ENCODE data around the gene DECR2.

The DECR2 gene

GRCh38 chr16:401468-402348 lies at the start of gene DECR2:
TSS of gene DECR2 (plus strand) at chr16:401885. CDS start at chr16:401964, 79 bp downstream.
- TF ChIP-seq CTCF (IDR thresholded peaks at IDR 0.05; ENCODE audit: insufficient read depth, low read depth, low read length, missing control alignments) = peak; percentile 56

GRCh38 chr16:352547-353403 lies 48.9 kb upstream of the DECR2 start, which contains the start of gene AXIN1:
TSS of gene AXIN1 (minus strand) at chr16:352723. CDS start at chr16:347025, 5,698 bp downstream.
- H3K4me3 ChIP-seq (ENCODE audit: low read depth, low read length) = peak within 1 kb of the TSS; percentile 82
- peak; percentile 99 for DNase-seq (ENCODE audit: low read depth)
- peak; percentile 66 for TF ChIP-seq CTCF (IDR thresholded peaks at IDR 0.05; ENCODE audit: insufficient read depth, low read depth, low read length, missing control alignments)

More at GRCh38 chr16:401468-402348, at the start of gene DECR2:
- DNase-seq (ENCODE audit: low read depth) = peak; percentile 96
- H3K4me3 ChIP-seq (ENCODE audit: low read depth, low read length) = peak within 1 kb of the TSS; percentile 95

- DNase-seq (ENCODE audit: low read depth) = no peak
- H3K4me3 ChIP-seq (ENCODE audit: low read depth, low read length) = peak overlapping the region; percentile 32; the same call in 1 of the 2 replicates
- no peak for TF ChIP-seq CTCF (IDR thresholded peaks at IDR 0.05; ENCODE audit: insufficient read depth, low read depth, low read length, missing control alignments)
These were observed 48.0 kb upstream of the DECR2 start for GRCh38 chr16:353404-354290.

- DNase-seq (ENCODE audit: low read depth) = no peak
- TF ChIP-seq CTCF (IDR thresholded peaks at IDR 0.05; ENCODE audit: insufficient read depth, low read depth, low read length, missing control alignments) = no peak
- H3K4me3 ChIP-seq (ENCODE audit: low read depth, low read length) = no peak overlapping the region
These were observed 47.3 kb upstream of the DECR2 start for GRCh38 chr16:354291-354881.

GRCh38 chr16:354971-355461 lies 46.7 kb upstream of the DECR2 start:
- no peak for TF ChIP-seq CTCF (IDR thresholded peaks at IDR 0.05; ENCODE audit: insufficient read depth, low read depth, low read length, missing control alignments)
- no peak for DNase-seq (ENCODE audit: low read depth)
- H3K4me3 ChIP-seq (ENCODE audit: low read depth, low read length) = no peak overlapping the region
